ENCODE data around the gene DPEP3. TPM values are rescaled to one million over a fixed set of nuclear protein-coding genes. Genes with fewer than 3 reads are reported as not detected.
"Not testable (repeated sequence)": the region's sequence is repeated elsewhere in the genome, so short reads cannot be mapped to it uniquely, and the experiment has no call there.

The DPEP3 gene
- polyA plus RNA-seq, 3 donors, result 0.20 to 1.8 (median 0.25) TPM

DNA sequence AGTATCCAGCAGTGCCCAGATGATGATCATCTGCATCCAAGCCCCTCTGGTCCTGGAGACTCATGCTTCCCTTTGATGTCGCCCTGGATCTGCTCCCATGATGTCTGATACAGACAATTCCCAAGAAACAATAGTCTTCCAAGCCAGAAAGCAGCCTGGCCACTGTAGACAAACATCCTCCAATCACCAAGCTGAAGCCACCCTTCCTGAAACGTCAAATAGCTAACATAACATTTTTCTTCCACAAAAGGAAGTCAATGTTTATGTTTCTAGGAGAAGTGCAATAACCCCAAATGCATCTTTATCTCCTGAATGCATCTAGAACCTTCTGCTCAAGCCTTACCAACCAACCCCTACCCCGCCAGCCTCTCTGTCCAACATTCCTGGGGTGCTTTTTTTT is 20.2 kb upstream of the DPEP3 start:
- Histone ChIP-seq H4K20me1 (ENCODE audit: insufficient read depth, low read length) (no peaks in the 10 kb centered on the region), H3K9me3 (replicated peaks in 1 of 2; ENCODE audit: control insufficient read depth in 1 of 2, insufficient read depth in 1 of 2, low read length in 2 of 2) (peaks cover 0 to 5% of the 10 kb centered on the region in 2 donors), H3K4me2 (replicated peaks; ENCODE audit: extremely low read depth, low read length, poor library complexity, severe bottlenecking) (peak overlapping the region; percentile 76), H3K4me1 (ENCODE audit: control insufficient read depth in 1 of 2, insufficient read depth in 2 of 2, low read length in 2 of 2) (peaks cover 71 to 81% of the 10 kb centered on the region in 2 donors), H3K4me3 (replicated peaks in 1 of 3; ENCODE audit: low read depth in 2 of 3, low read length in 3 of 3) (peak overlapping the region in 1 of 3 experiments; percentile 73), H3K27ac (ENCODE audit: low read depth in 1 of 2, low read length in 2 of 2) (peak overlapping the region; percentile 90 to 98), H3K36me3 (replicated peaks in 1 of 2; ENCODE audit: control insufficient read depth in 1 of 2, insufficient read depth in 2 of 2, low read length in 2 of 2) (no peaks in the 10 kb centered on the region), H2AFZ (ENCODE audit: insufficient read depth, low read depth, low read length, poor library complexity, severe bottlenecking) (no peak overlapping the region), H3K27me3 (ENCODE audit: control insufficient read depth in 2 of 2, insufficient read depth in 2 of 2, low read length in 2 of 2) (no peaks in the 10 kb centered on the region), H3K9ac (ENCODE audit: insufficient read depth, low read length, poor library complexity, severe bottlenecking) (peak overlapping the region; percentile 59), H3K79me2 (ENCODE audit: insufficient read depth, low read length) (peaks cover 38% of the 10 kb centered on the region)
- DNase-seq, result peak in 1 of 3 donors; percentile 25
- Mint-ChIP-seq H3K4me1 (peaks cover 63% of the 10 kb centered on the region), H3K27me3 (ENCODE audit: low read depth in 3 of 3) (peaks cover 0 to 2% (median 0%) of the 10 kb centered on the region in 3 donors), H3K27ac (peak overlapping the region; percentile 91 to 98 (median 96)), H3K4me3 (peak overlapping the region; percentile 84 to 96), H3K36me3 (peaks cover 6 to 25% of the 10 kb centered on the region in 2 donors), H3K9me3 (peaks cover 0 to 10% (median 0%) of the 10 kb centered on the region in 7 donors)
- TF ChIP-seq, protein P1, sequence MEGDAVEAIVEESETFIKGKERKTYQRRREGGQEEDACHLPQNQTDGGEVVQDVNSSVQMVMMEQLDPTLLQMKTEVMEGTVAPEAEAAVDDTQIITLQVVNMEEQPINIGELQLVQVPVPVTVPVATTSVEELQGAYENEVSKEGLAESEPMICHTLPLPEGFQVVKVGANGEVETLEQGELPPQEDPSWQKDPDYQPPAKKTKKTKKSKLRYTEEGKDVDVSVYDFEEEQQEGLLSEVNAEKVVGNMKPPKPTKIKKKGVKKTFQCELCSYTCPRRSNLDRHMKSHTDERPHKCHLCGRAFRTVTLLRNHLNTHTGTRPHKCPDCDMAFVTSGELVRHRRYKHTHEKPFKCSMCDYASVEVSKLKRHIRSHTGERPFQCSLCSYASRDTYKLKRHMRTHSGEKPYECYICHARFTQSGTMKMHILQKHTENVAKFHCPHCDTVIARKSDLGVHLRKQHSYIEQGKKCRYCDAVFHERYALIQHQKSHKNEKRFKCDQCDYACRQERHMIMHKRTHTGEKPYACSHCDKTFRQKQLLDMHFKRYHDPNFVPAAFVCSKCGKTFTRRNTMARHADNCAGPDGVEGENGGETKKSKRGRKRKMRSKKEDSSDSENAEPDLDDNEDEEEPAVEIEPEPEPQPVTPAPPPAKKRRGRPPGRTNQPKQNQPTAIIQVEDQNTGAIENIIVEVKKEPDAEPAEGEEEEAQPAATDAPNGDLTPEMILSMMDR (IDR thresholded peaks at IDR 0.05), result no peak
- WGBS (ENCODE audit: insufficient coverage), result 50% methylated on average over 3 of the region's 3 CpGs
- intact Hi-C loops (cut with micrococcal nuclease), result no loop called here

DNA sequence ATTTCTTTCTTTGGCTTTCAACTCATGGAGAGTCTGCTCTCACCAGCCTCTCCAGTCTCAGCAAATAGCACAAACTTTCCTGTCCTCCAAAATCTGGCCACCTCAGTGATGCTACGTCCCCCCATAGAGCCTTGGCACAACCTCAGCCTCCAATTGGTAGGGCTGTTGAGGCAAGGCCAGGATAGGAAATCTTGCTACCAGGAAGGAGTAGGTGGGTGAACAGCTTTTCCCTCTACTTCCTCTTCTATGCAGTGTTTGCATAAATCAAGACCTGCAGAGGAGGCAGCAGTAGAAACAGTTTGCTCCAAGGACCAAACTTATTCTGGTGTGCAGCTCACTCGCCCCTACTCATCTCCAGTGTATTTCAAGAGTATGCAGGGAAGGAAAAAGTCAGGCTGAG is 19.7 kb upstream of the DPEP3 start:
- H2AFZ ChIP-seq (ENCODE audit: insufficient read depth, low read depth, low read length, poor library complexity, severe bottlenecking), result no peak overlapping the region
- H3K4me1 Mint-ChIP-seq, result peaks cover 63% of the 10 kb centered on the region
- peaks cover 0 to 5% of the 10 kb centered on the region in 2 donors for H3K9me3 ChIP-seq (replicated peaks in 1 of 2; ENCODE audit: control insufficient read depth in 1 of 2, insufficient read depth in 1 of 2, low read length in 2 of 2)

DNA sequence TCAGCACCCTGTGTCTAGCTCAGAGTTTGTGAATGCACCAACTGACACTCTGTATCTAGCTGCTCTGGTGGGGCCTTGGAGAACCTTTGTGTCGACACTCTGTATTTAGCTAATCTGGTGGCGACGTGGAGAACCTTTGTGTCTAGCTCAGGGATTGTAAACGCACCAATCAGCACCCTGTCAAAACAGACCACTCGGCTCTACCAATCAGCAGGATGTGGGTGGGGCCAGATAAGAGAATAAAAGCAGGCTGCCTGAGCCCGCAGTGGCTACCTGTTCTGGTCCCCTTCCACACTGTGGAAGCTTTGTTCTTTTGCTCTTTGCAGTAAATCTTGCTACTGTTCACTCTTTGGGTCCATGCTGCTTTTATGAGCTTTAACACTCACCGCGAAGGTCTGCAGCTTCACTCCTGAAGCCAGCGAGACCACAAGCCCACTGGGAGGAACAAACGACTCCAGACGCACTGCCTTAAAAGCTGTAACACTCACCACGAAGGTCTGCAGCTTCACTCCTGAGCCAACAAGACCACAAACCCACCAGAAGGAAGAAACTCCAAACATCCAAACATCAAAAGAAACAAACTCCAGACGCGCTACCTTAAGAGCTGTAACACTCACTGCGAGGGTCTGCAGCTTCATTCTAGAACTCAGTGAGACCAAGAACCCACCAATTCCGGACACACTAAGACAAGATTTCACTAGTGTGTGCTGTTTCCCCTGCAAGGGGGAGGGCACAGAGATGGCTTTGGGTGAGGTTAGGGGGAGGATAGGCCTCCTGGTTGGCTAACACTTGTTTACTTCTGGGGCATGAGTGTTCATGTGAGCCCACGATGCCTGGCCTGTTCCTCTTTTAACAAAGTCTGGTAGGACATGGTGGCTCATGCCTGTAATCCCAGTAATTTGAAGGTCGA is 18.7 kb upstream of the DPEP3 start, which contains the start of gene DPEP2:
Gene DPEP2, minus strand, starts transcription at position 706 of the 910 bp plus-strand sequence. CDS start 6,272 bp downstream, outside the sequence.
- peaks cover 59% of the 10 kb centered on the region for H3K4me1 Mint-ChIP-seq
- not testable (repeated sequence) for H2AFZ ChIP-seq (ENCODE audit: insufficient read depth, low read depth, low read length, poor library complexity, severe bottlenecking)

More for the DNA sequence above, 19.7 kb upstream of the DPEP3 start:
- Histone ChIP-seq H3K4me3 (replicated peaks in 1 of 3; ENCODE audit: low read depth in 2 of 3, low read length in 3 of 3) (peak overlapping the region in 2 of 3 experiments; percentile 0 to 73), H3K4me2 (replicated peaks; ENCODE audit: extremely low read depth, low read length, poor library complexity, severe bottlenecking) (peak overlapping the region; percentile 76), H3K4me1 (ENCODE audit: control insufficient read depth in 1 of 2, insufficient read depth in 2 of 2, low read length in 2 of 2) (peaks cover 71 to 81% of the 10 kb centered on the region in 2 donors), H3K27me3 (ENCODE audit: control insufficient read depth in 2 of 2, insufficient read depth in 2 of 2, low read length in 2 of 2) (no peaks in the 10 kb centered on the region), H3K36me3 (replicated peaks in 1 of 2; ENCODE audit: control insufficient read depth in 1 of 2, insufficient read depth in 2 of 2, low read length in 2 of 2) (no peaks in the 10 kb centered on the region), H4K20me1 (ENCODE audit: insufficient read depth, low read length) (no peaks in the 10 kb centered on the region), H3K9ac (ENCODE audit: insufficient read depth, low read length, poor library complexity, severe bottlenecking) (peak overlapping the region; percentile 59), H3K79me2 (ENCODE audit: insufficient read depth, low read length) (peaks cover 41% of the 10 kb centered on the region), H3K27ac (ENCODE audit: low read depth in 1 of 2, low read length in 2 of 2) (peak overlapping the region; percentile 90 to 98)
- 50% methylated on average over 1 of the region's 2 CpGs for WGBS (ENCODE audit: insufficient coverage)
- TF ChIP-seq, protein P1 (IDR thresholded peaks at IDR 0.05), result no peak
- DNase-seq, result peak in 2 of 3 donors; percentile 35 to 55
- Mint-ChIP-seq H3K27me3 (ENCODE audit: low read depth in 3 of 3) (peaks cover 0 to 2% (median 0%) of the 10 kb centered on the region in 3 donors), H3K27ac (peak overlapping the region; percentile 91 to 98 (median 96)), H3K9me3 (peaks cover 0 to 10% (median 0%) of the 10 kb centered on the region in 7 donors), H3K4me3 (peak overlapping the region; percentile 84 to 96), H3K36me3 (peaks cover 8 to 28% of the 10 kb centered on the region in 2 donors)
- intact Hi-C loops (cut with micrococcal nuclease), result no loop called here

More for the DNA sequence above, 18.7 kb upstream of the DPEP3 start, which contains the start of gene DPEP2:
- H3K36me3 ChIP-seq (replicated peaks in 1 of 2; ENCODE audit: control insufficient read depth in 1 of 2, insufficient read depth in 2 of 2, low read length in 2 of 2); H4K20me1 ChIP-seq (ENCODE audit: insufficient read depth, low read length); H3K27me3 Mint-ChIP-seq (ENCODE audit: low read depth in 3 of 3); H3K9me3 ChIP-seq (replicated peaks in 1 of 2; ENCODE audit: control insufficient read depth in 1 of 2, insufficient read depth in 1 of 2, low read length in 2 of 2); intact Hi-C loops (cut with micrococcal nuclease); H3K27me3 ChIP-seq (ENCODE audit: control insufficient read depth in 2 of 2, insufficient read depth in 2 of 2, low read length in 2 of 2): not testable (repeated sequence)
- DNase-seq, result peak; percentile 81 to 89 (median 87)
- peaks cover 0 to 10% (median 0%) of the 10 kb centered on the region in 7 donors for H3K9me3 Mint-ChIP-seq
- peak within 1 kb of the TSS; percentile 59 for H3K9ac ChIP-seq (ENCODE audit: insufficient read depth, low read length, poor library complexity, severe bottlenecking)
- peaks cover 41% of the 10 kb centered on the region for H3K79me2 ChIP-seq (ENCODE audit: insufficient read depth, low read length)
- WGBS (ENCODE audit: insufficient coverage), result 1% methylated on average over 6 of the region's 18 CpGs
- peak within 1 kb of the TSS; percentile 91 to 98 (median 96) for H3K27ac Mint-ChIP-seq
- peak within 1 kb of the TSS; percentile 84 to 96 for H3K4me3 Mint-ChIP-seq
- peaks cover 71 to 80% of the 10 kb centered on the region in 2 donors for H3K4me1 ChIP-seq (ENCODE audit: control insufficient read depth in 1 of 2, insufficient read depth in 2 of 2, low read length in 2 of 2)
- peaks cover 8 to 30% of the 10 kb centered on the region in 2 donors for H3K36me3 Mint-ChIP-seq
- peak within 1 kb of the TSS; percentile 36 to 73 (median 57) for H3K4me3 ChIP-seq (replicated peaks in 1 of 3; ENCODE audit: low read depth in 2 of 3, low read length in 3 of 3)
- peak within 1 kb of the TSS; percentile 76 for H3K4me2 ChIP-seq (replicated peaks; ENCODE audit: extremely low read depth, low read length, poor library complexity, severe bottlenecking)
- peak within 1 kb of the TSS; percentile 90 to 98 for H3K27ac ChIP-seq (ENCODE audit: low read depth in 1 of 2, low read length in 2 of 2)

Data from CD14-positive monocyte (primary cell).